GM23338 (cell line): ENCODE data around the gene KLK5. TPM values are rescaled to one million over a fixed set of nuclear protein-coding genes. Genes with fewer than 3 reads are reported as not detected.

ENCODE experiments used
- ATAC-seq: fragments of 200-7000 bp; cut with Tn5 transposase; 3 replicates; pipeline ENCODE4 v1.9.1; 2020
- DNase-seq: peaks from one replicate; pipeline ENCODE4 v3.0.0-alpha.2; 2015; ENCODE audit warnings: low spot score
- H2AFZ ChIP-seq: fragments of 200-600 bp; sonication (generic); 2 replicates; pipeline ENCODE4 v1.8.0; 2016; ENCODE audit warnings: antibody characterized with exemption, mild to moderate bottlenecking, moderate library complexity
- H3F3A ChIP-seq: fragments of 200-600 bp; sonication (generic); replicated peaks from 2 replicates; pipeline ENCODE4 v1.8.0; 2017; ENCODE audit warnings: antibody characterized with exemption, mixed run types, low read depth
- H3K27ac ChIP-seq: fragments of 200-600 bp; sonication (generic); 2 replicates; pipeline ENCODE4 v1.6.1; 2016; ENCODE audit warnings: low read depth
- H3K27me3 ChIP-seq: fragments of 200-600 bp; sonication (generic); 2 replicates; pipeline ENCODE4 v1.8.0; 2016; ENCODE audit warnings: mild to moderate bottlenecking, mixed run types, moderate library complexity; ENCODE audit not compliant: insufficient read depth
- H3K36me3 ChIP-seq: fragments of 200-600 bp; sonication (generic); 2 replicates; pipeline ENCODE4 v1.8.0; 2016; ENCODE audit warnings: mild to moderate bottlenecking; ENCODE audit not compliant: insufficient read depth
- H3K4me1 ChIP-seq: fragments of 200-600 bp; sonication (generic); 2 replicates; pipeline ENCODE4 v1.8.0; 2016; ENCODE audit warnings: mild to moderate bottlenecking, moderate library complexity; ENCODE audit not compliant: insufficient read depth
- H3K4me2 ChIP-seq: fragments of 200-600 bp; sonication (generic); 2 replicates; pipeline ENCODE4 v1.7.1; 2017; ENCODE audit warnings: mixed run types
- H3K4me3 ChIP-seq: fragments of 200-600 bp; sonication (generic); 2 replicates; pipeline ENCODE4 v1.6.1; 2016; ENCODE audit warnings: mixed run types
- H3K79me2 ChIP-seq: fragments of 200-600 bp; sonication (generic); replicated peaks from 2 replicates; pipeline ENCODE4 v1.8.0; 2017; ENCODE audit warnings: mild to moderate bottlenecking; ENCODE audit not compliant: insufficient read depth
- H3K9me2 ChIP-seq: fragments of 200-600 bp; sonication (generic); 2 replicates; pipeline ENCODE4 v1.8.0; 2017; ENCODE audit not compliant: insufficient read depth
- H4K20me1 ChIP-seq: fragments of 200-600 bp; sonication (generic); replicated peaks from 2 replicates; pipeline ENCODE4 v1.8.0; 2017; ENCODE audit warnings: mild to moderate bottlenecking; ENCODE audit not compliant: insufficient read depth
- H3K27ac Mint-ChIP-seq: 2 replicates; pipeline ENCODE4 v1.8.0; 2020; ENCODE audit warnings: inconsistent platforms, mild to moderate bottlenecking, moderate library complexity, mixed read lengths
- H3K27me3 Mint-ChIP-seq: 3 replicates; pipeline ENCODE4 v1.8.0; 2022; ENCODE audit warnings: low read depth, mild to moderate bottlenecking, moderate library complexity, mixed read lengths, inconsistent platforms; ENCODE audit not compliant: insufficient read depth, poor library complexity
- H3K36me3 Mint-ChIP-seq: 3 replicates; pipeline ENCODE4 v1.8.0; 2021; ENCODE audit warnings: low read depth, mild to moderate bottlenecking, inconsistent platforms, moderate library complexity, mixed read lengths
- H3K4me1 Mint-ChIP-seq: 3 replicates; pipeline ENCODE4 v1.8.0; 2020; ENCODE audit warnings: mild to moderate bottlenecking, inconsistent platforms, mixed read lengths
- H3K4me3 Mint-ChIP-seq: 3 replicates; pipeline ENCODE4 v1.8.0; 2021; ENCODE audit warnings: moderate library complexity, mild to moderate bottlenecking, inconsistent platforms, mixed read lengths
- H3K9me3 Mint-ChIP-seq: 3 replicates; pipeline ENCODE4 v1.8.0; 2020; ENCODE audit warnings: moderate library complexity, mild to moderate bottlenecking, inconsistent platforms, mixed read lengths
- CREB1 ChIP-seq: fragments of 250-450 bp; sonication (Bioruptor Pico); IDR thresholded peaks from 2 replicates; pipeline ENCODE4 v1.5.0; 2020; ENCODE audit warnings: low read depth, mild to moderate bottlenecking, moderate library complexity
- CTCF ChIP-seq, 2 experiments: fragments of 200-600 bp in 1 of 2; sonication (generic) in 1 of 2; conservative IDR thresholded peaks; 2 replicates each; pipeline versions ENCODE4 v1.5.1 to v1.6.1; 2016 to 2017; ENCODE audit warnings: antibody characterized with exemption in 2 of 2, low read depth in 2 of 2, mild to moderate bottlenecking in 2 of 2, moderate library complexity in 1 of 2
- ETS1 ChIP-seq: IDR thresholded peaks from 2 replicates; pipeline ENCODE4 v1.6.1; 2016; ENCODE audit warnings: antibody characterized with exemption
- EZH2 ChIP-seq: fragments of 200-600 bp; sonication (generic); IDR thresholded peaks from one replicate; pipeline ENCODE4 v1.8.0; 2017; ENCODE audit warnings: antibody characterized with exemption, mild to moderate bottlenecking, low read depth; ENCODE audit not compliant: unreplicated experiment
- EZH2phosphoT487 ChIP-seq: fragments of 200-600 bp; sonication (generic); IDR thresholded peaks from one replicate; pipeline ENCODE4 v1.8.1; 2018; ENCODE audit warnings: antibody characterized with exemption; ENCODE audit not compliant: unreplicated experiment
- JUNB ChIP-seq: IDR thresholded peaks from one replicate; pipeline ENCODE4 v1.6.1; 2016; ENCODE audit warnings: antibody characterized with exemption; ENCODE audit not compliant: unreplicated experiment
- NANOG ChIP-seq: IDR thresholded peaks from 2 replicates; pipeline ENCODE4 v1.6.1; 2016; ENCODE audit warnings: antibody characterized with exemption, borderline replicate concordance
- POLR2AphosphoS5 ChIP-seq: IDR thresholded peaks from 2 replicates; pipeline ENCODE4 v1.6.1; 2016; ENCODE audit warnings: antibody characterized with exemption, low read depth
- REST ChIP-seq: IDR thresholded peaks from one replicate; pipeline ENCODE4 v1.6.1; 2018; ENCODE audit warnings: antibody characterized with exemption; ENCODE audit not compliant: unreplicated experiment
- STAT1 ChIP-seq: IDR thresholded peaks from one replicate; pipeline ENCODE4 v1.6.1; 2016; ENCODE audit warnings: antibody characterized with exemption; ENCODE audit not compliant: unreplicated experiment
- ZNF331 ChIP-seq: fragments of 250-450 bp; sonication (Bioruptor Pico); IDR thresholded peaks from 2 replicates; pipeline ENCODE4 v1.5.0; 2020; ENCODE audit warnings: low read depth, mild to moderate bottlenecking, moderate library complexity
- polyA plus RNA-seq: library from polyadenylated mRNA; unstranded; fragments of >200 nt; fragmentation: Nextera tagmentation; extraction: Ambion mirVana; gene quantifications from 2 replicates; pipeline ENCODE4 v1.2.1, GENCODE V29; 2016
- total RNA-seq: library from RNA; depleted of rRNA; stranded (reverse); fragments of >200 nt; shearing (Covaris generic); gene quantifications from 2 replicates; pipeline ENCODE4 v1.2.3, GENCODE V29; 2014

KLK5 gene
- total and polyA plus RNA-seq, 2 experiments from 2014 or later = 0.66 TPM; not detected in 1

- TF ChIP-seq CTCF (conservative IDR thresholded peaks at IDR 0.05; ENCODE audit: low read depth in 2 of 2) = no peak
- TF ChIP-seq ETS1 = no peak
- TF ChIP-seq POLR2AphosphoS5 = no peak
- no peak for TF ChIP-seq STAT1
- no peak for TF ChIP-seq JUNB
- no peak for TF ChIP-seq EZH2
Measured at GRCh38 chr19:50902640-50903039, 50.2 kb downstream of the KLK5 start (continued).

GRCh38 chr19:50899569-50899968 lies 53.3 kb downstream of the KLK5 start:
- Mint-ChIP-seq H3K4me3 (no peak overlapping the region), H3K27me3 (peaks cover 5% of the 10 kb centered on the region), H3K9me3 (peaks cover 53% of the 10 kb centered on the region), H3K27ac (no peak overlapping the region), H3K36me3 (peaks cover 11% of the 10 kb centered on the region), H3K4me1 (no peaks in the 10 kb centered on the region)
- no peak overlapping the region for H2AFZ ChIP-seq
- ATAC-seq (no peak), DNase-seq (no peak)
- no peak overlapping the region for H3K4me3 ChIP-seq
- H3K9me2 ChIP-seq = no peaks in the 10 kb centered on the region
- no peaks in the 10 kb centered on the region for H3K79me2 ChIP-seq
- no peak overlapping the region for H3K27ac ChIP-seq
- no peaks in the 10 kb centered on the region for H3F3A ChIP-seq
- H3K4me2 ChIP-seq = no peak overlapping the region
- no peaks in the 10 kb centered on the region for H3K27me3 ChIP-seq
- no peaks in the 10 kb centered on the region for H3K4me1 ChIP-seq
- no peaks in the 10 kb centered on the region for H4K20me1 ChIP-seq
- H3K36me3 ChIP-seq = no peaks in the 10 kb centered on the region
- TF ChIP-seq CREB1 (CRISPR knock-in tag) = no peak
- no peak for TF ChIP-seq STAT1
- TF ChIP-seq REST = no peak
- TF ChIP-seq EZH2phosphoT487 = no peak
- TF ChIP-seq NANOG = no peak
- TF ChIP-seq EZH2 = no peak
- no peak for TF ChIP-seq JUNB
- no peak for TF ChIP-seq CTCF (conservative IDR thresholded peaks at IDR 0.05; ENCODE audit: low read depth in 2 of 2)
- TF ChIP-seq POLR2AphosphoS5 = no peak
- TF ChIP-seq ETS1 = no peak
- TF ChIP-seq ZNF331 (CRISPR knock-in tag) = no peak
